ENCODE data around the gene CEP170.

Gene CEP170

GRCh38 chr1:243287652-243288051 is 32.6 kb upstream of the CEP170 start:
- TF ChIP-seq POLR2AphosphoS5 (IDR thresholded peaks at IDR 0.05; ENCODE audit: borderline replicate concordance, low read depth, low read length) (no peak), EZH2 (IDR thresholded peaks at IDR 0.05) (no peak), FOXP2 (optimal IDR thresholded peaks at IDR 0.05; ENCODE audit: control extremely low read depth, extremely low read length, insufficient read depth) (no peak)
- DNase-seq (ENCODE audit: low read depth, low spot score): no peak
- Histone ChIP-seq H3K9ac (ENCODE audit: insufficient read length) (no peak overlapping the region), H3K36me3 (ENCODE audit: insufficient read depth, low read length) (0 out of 2 replicates have a peak, but pooled peaks cover 3% of the 10 kb centered on the region), H3K9me3 (ENCODE audit: low read depth, low read length) (no peaks in the 10 kb centered on the region), H3K4me3 (no peak overlapping the region), H3K27ac (no peak overlapping the region)

GRCh38 chr1:243287123-243287460 is 32.0 kb upstream of the CEP170 start:
- DNase-seq (ENCODE audit: low read depth, low spot score): no peak
- 0 out of 2 replicates have a peak, but pooled peaks cover 3% of the 10 kb centered on the region for H3K36me3 ChIP-seq (ENCODE audit: insufficient read depth, low read length)
- H3K27ac ChIP-seq: no peak overlapping the region

GRCh38 chr1:243286409-243287122 is 31.5 kb upstream of the CEP170 start:
- Histone ChIP-seq H3K36me3 (ENCODE audit: insufficient read depth, low read length) (0 out of 2 replicates have a peak, but pooled peaks cover 3% of the 10 kb centered on the region), H3K27ac (no peak overlapping the region), H3K9ac (ENCODE audit: insufficient read length) (no peak overlapping the region), H3K9me3 (ENCODE audit: low read depth, low read length) (no peaks in the 10 kb centered on the region), H3K4me3 (no peak overlapping the region)
- DNase-seq (ENCODE audit: low read depth, low spot score): no peak
- TF ChIP-seq FOXP2 (optimal IDR thresholded peaks at IDR 0.05; ENCODE audit: control extremely low read depth, extremely low read length, insufficient read depth): no peak
- no peak for TF ChIP-seq EZH2 (IDR thresholded peaks at IDR 0.05)
- TF ChIP-seq POLR2AphosphoS5 (IDR thresholded peaks at IDR 0.05; ENCODE audit: borderline replicate concordance, low read depth, low read length): no peak

More at GRCh38 chr1:243287123-243287460, 32.0 kb upstream of the CEP170 start:
- Histone ChIP-seq H3K4me3 (no peak overlapping the region), H3K9ac (ENCODE audit: insufficient read length) (no peak overlapping the region), H3K9me3 (ENCODE audit: low read depth, low read length) (no peaks in the 10 kb centered on the region)
- no peak for TF ChIP-seq EZH2 (IDR thresholded peaks at IDR 0.05)
- no peak for TF ChIP-seq POLR2AphosphoS5 (IDR thresholded peaks at IDR 0.05; ENCODE audit: borderline replicate concordance, low read depth, low read length)

GRCh38 chr1:243281672-243282071 is 26.6 kb upstream of the CEP170 start:
- Histone ChIP-seq H3K9ac (ENCODE audit: insufficient read length) (no peak overlapping the region), H3K9me3 (ENCODE audit: low read depth, low read length) (no peaks in the 10 kb centered on the region), H3K4me3 (no peak overlapping the region), H3K36me3 (ENCODE audit: insufficient read depth, low read length) (0 out of 2 replicates have a peak, but pooled peaks cover 3% of the 10 kb centered on the region), H3K27ac (no peak overlapping the region)
- TF ChIP-seq EZH2 (IDR thresholded peaks at IDR 0.05): no peak
- DNase-seq (ENCODE audit: low read depth, low spot score): no peak

GRCh38 chr1:243280571-243281129 is 25.6 kb upstream of the CEP170 start:
- no peak for DNase-seq (ENCODE audit: low read depth, low spot score)
- no peak overlapping the region for H3K4me3 ChIP-seq
- H3K9ac ChIP-seq (ENCODE audit: insufficient read length): no peak overlapping the region
- H3K9me3 ChIP-seq (ENCODE audit: low read depth, low read length): no peaks in the 10 kb centered on the region
- no peak overlapping the region for H3K27ac ChIP-seq
- no peaks in the 10 kb centered on the region; the same call in 1 of the 2 replicates for H3K36me3 ChIP-seq (ENCODE audit: insufficient read depth, low read length)
- TF ChIP-seq FOXP2 (optimal IDR thresholded peaks at IDR 0.05; ENCODE audit: control extremely low read depth, extremely low read length, insufficient read depth) (no peak), POLR2AphosphoS5 (IDR thresholded peaks at IDR 0.05; ENCODE audit: borderline replicate concordance, low read depth, low read length) (no peak), EZH2 (IDR thresholded peaks at IDR 0.05) (no peak)

- no peak for DNase-seq (ENCODE audit: low read depth, low spot score)
- Histone ChIP-seq H3K4me3 (no peak overlapping the region), H3K9ac (ENCODE audit: insufficient read length) (no peak overlapping the region), H3K9me3 (ENCODE audit: low read depth, low read length) (no peaks in the 10 kb centered on the region), H3K27ac (no peak overlapping the region), H3K36me3 (ENCODE audit: insufficient read depth, low read length) (peaks cover 3% of the 10 kb centered on the region; the same call in 1 of the 2 replicates)
- TF ChIP-seq POLR2AphosphoS5 (IDR thresholded peaks at IDR 0.05; ENCODE audit: borderline replicate concordance, low read depth, low read length) (no peak), EZH2 (IDR thresholded peaks at IDR 0.05) (no peak), FOXP2 (optimal IDR thresholded peaks at IDR 0.05; ENCODE audit: control extremely low read depth, extremely low read length, insufficient read depth) (no peak)
Observed at GRCh38 chr1:243275316-243275715, 20.2 kb upstream of the CEP170 start.

GRCh38 chr1:243273945-243274344 is 18.9 kb upstream of the CEP170 start:
- no peaks in the 10 kb centered on the region for H3K9me3 ChIP-seq (ENCODE audit: low read depth, low read length)
- DNase-seq (ENCODE audit: low read depth, low spot score): no peak
- no peak overlapping the region for H3K9ac ChIP-seq (ENCODE audit: insufficient read length)
- no peak overlapping the region for H3K4me3 ChIP-seq
- TF ChIP-seq EZH2 (IDR thresholded peaks at IDR 0.05): no peak
- no peak for TF ChIP-seq FOXP2 (optimal IDR thresholded peaks at IDR 0.05; ENCODE audit: control extremely low read depth, extremely low read length, insufficient read depth)
- no peak for TF ChIP-seq POLR2AphosphoS5 (IDR thresholded peaks at IDR 0.05; ENCODE audit: borderline replicate concordance, low read depth, low read length)
- H3K27ac ChIP-seq: no peak overlapping the region
- peaks cover 3% of the 10 kb centered on the region; the same call in 1 of the 2 replicates for H3K36me3 ChIP-seq (ENCODE audit: insufficient read depth, low read length)

GRCh38 chr1:243273506-243273905 is 18.4 kb upstream of the CEP170 start:
- Histone ChIP-seq H3K9ac (ENCODE audit: insufficient read length) (no peak overlapping the region), H3K36me3 (ENCODE audit: insufficient read depth, low read length) (peaks cover 3% of the 10 kb centered on the region; the same call in 1 of the 2 replicates), H3K9me3 (ENCODE audit: low read depth, low read length) (no peaks in the 10 kb centered on the region), H3K4me3 (no peak overlapping the region), H3K27ac (no peak overlapping the region)
- TF ChIP-seq FOXP2 (optimal IDR thresholded peaks at IDR 0.05; ENCODE audit: control extremely low read depth, extremely low read length, insufficient read depth) (no peak), EZH2 (IDR thresholded peaks at IDR 0.05) (no peak), POLR2AphosphoS5 (IDR thresholded peaks at IDR 0.05; ENCODE audit: borderline replicate concordance, low read depth, low read length) (no peak)
- no peak for DNase-seq (ENCODE audit: low read depth, low spot score)
